GM19328 (cell line): ENCODE measurements around the gene CDC27.
"Not testable (repeated sequence)": the region's sequence is repeated elsewhere in the genome, so short reads cannot be mapped to it uniquely, and the experiment has no call there.

Experiments
- ATAC-seq: cut with Tn5 transposase; IDR thresholded peaks from one replicate; pipeline ENCODE4 v1.9.1; 2021; ENCODE audit warnings: mild to moderate bottlenecking, moderate library complexity; ENCODE audit not compliant: unreplicated experiment

Gene CDC27

DNA sequence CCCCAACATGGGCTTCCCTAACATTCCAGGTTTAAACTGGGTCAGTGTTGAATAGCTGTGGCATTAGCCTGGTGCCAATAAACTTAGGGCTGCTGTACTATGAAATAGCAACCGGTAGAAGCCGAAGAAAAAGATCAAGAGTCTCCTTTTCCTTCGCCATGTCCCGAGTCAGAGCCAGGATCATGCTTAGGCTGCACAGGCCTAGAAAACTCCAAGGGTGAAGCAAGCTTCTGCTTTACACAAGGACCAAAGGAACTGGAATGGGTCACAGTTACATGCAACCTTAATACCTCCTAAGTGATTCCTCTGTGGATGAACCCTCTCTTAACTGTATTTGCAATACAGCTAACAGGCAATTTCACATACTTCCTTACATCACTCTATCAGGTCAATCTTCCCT lies 115.5 kb downstream of the CDC27 start:
- not testable (repeated sequence) for ATAC-seq

DNA sequence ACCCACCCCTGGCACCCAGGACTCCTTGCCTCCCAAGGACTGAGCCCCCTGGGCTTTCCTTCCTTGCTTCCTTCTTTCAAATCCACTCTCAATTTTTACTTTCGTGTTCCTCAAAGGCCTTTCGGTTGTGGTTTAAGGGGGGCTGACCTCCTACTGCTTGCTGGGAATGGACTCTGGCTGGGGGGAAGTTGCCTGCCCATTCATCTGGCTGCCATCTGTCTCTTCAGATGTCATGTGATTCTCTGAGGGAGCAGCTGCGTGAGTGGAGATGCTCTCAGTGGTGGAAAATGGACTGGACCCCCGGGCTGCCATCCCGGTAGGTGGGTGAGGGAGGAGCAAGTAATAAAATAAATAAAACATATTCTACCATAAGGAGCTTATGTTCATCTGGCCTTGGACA lies 116.2 kb downstream of the CDC27 start:
- no peak for ATAC-seq

DNA sequence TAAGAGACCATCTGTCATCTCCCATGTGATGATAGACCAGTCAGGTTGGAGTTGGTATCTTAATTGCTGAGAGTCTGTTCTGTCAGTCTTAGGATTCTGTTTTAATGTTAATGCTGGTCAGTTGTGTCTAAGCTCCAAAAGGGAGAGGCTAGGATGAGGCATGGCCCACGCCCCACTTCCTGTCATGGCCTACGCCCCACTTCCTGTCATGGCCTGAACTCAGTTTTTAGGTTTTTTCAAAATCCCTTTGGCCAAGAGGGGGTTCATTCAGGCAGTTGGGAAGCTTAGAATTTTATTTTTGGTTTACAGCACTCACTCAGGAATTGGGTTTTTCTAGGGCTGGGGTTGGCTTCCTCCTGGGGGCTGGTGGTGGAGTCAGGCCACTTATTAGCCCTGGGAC lies 117.9 kb downstream of the CDC27 start:
- ATAC-seq, result not testable (repeated sequence)

- not testable (repeated sequence) for ATAC-seq
Observed at GRCh38 chr17:47070266-47070665, 118.8 kb downstream of the CDC27 start.
